ENCODE measurements around the gene IMPDH1.

IMPDH1 gene

DNA sequence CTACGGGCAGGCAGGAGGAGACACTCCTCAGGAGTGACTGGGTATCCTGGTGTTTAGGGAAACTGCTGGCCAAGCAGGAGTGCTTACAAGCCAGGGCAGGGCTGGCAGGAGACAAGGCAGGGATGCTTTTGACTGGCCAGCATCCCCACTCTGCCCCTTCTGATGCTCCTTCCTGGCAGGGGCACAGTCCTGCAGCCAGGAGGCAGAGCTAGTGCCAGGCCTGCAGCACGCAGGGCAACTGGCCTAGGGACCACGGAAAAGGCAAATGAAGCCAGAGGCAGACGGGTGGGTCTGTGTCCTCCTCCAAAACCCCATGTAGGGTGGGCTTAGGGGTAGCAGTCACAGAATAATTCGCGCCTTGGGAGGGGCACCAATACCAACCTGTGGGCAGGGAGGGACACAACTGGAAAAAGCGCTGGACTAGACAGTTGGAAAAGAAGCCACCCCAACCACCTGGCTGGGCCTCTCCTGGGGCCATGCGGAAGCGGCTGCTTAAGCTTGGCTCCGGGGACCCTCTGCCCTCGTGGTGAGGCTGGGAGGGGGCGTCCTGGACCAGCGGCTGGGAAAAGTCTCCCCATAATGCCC, 4.8 kb downstream of the IMPDH1 start:
- no peak for DNase-seq

DNA sequence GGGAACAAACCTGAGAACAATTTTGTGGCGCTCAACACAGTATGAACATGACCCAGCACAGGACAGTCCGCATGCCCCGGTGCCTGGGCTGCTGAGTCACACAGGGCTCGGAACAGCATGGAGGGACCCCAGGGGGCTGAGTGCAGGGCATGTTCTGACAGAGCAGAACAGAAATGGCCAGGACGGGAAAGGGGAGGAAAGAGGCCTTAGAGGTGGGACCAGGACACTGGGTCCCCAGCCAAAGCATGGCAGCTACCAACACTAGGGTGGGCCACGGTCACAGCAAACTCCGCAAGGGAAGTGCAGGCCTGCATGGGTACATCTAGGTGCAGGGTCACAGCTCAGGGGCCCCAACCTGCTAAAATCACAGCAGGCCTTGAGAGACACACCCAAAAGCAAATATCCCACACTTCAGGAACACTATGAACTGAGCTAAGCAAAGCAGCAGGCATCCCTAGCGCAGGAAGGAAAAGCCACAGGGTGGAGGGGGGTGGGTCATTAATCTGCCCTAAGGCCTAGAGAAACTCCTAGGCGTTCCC, 5.6 kb downstream of the IMPDH1 start:
- no peak for DNase-seq

GRCh38 chr7:128403676-128404075, 6.1 kb downstream of the IMPDH1 start:
- DNase-seq, result no peak

DNA sequence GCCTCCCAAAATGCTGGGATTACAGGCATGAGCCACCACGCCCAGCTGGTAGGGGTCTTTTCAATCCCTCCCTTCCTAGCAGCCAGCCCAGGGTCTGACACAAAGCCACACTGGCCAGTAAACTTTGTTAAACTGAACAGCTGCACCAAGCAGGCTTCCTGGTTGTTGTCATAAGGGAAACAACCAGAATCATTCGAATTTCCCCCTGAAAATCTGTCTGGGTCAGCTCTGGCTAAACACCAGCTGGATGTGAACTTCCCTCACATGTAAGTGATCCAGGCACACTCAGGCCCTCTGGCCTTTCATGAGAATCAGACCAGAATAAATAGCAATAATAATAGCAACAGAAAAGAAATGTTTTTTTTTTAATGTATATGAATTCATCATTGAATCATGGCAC, 7.4 kb downstream of the IMPDH1 start:
- no peak for DNase-seq

DNA sequence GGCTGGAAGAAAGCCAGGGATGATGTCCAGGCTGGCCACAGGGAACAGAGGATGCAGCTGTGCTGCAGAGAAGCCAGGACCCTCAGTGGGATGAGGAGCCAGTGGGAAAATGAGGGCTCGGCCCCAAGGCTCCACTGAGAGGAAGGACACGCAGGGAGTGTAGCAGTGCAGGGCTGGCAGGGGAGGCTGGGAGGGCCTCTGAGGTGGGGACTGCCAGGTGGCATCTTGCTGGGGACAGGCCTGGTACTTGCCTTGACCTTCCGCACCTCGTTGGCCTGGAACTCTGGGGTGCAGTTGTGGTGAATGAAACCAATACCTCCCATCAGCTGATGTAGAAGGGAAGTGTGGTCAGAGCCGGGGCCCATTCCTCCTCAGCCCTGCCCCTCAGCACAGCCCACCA, 9.2 kb downstream of the IMPDH1 start:
- DNase-seq, result no peak

DNA sequence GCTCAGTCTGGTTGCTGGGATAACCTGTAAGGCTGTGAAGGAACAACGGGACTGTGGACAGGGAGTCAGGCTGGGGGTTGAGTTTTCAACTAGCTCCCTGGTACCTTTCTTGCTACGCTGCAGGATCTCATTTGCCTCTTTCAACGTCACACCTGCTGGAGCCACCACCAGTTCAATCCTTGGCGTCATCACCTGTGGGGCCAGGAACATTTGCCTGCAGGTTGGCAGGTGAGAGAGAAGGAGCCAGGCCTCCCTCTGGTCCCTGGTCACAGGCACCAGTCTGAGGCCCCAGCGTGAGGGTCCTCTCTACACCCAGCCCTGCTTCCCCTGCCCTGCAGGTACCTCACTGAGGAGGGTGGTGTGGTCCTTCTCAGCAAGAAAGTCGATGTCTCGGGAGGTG, 9.8 kb downstream of the IMPDH1 start:
- DNase-seq, result no peak

DNA sequence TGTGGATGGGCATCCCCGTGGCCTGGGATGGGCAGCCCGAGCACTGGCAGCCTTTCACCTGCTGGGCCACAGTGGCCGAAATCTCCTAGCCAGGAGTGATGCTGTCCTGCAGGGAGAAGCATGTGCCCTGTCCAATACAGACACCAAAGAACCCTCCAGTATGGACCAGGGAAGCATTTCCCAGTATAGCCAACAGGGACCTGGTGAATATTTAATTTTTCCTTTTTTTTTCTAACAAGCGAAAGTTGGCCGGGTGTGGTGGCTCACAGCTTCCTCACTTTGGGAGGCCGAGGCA, 11.0 kb downstream of the IMPDH1 start:
- DNase-seq, result no peak

DNA sequence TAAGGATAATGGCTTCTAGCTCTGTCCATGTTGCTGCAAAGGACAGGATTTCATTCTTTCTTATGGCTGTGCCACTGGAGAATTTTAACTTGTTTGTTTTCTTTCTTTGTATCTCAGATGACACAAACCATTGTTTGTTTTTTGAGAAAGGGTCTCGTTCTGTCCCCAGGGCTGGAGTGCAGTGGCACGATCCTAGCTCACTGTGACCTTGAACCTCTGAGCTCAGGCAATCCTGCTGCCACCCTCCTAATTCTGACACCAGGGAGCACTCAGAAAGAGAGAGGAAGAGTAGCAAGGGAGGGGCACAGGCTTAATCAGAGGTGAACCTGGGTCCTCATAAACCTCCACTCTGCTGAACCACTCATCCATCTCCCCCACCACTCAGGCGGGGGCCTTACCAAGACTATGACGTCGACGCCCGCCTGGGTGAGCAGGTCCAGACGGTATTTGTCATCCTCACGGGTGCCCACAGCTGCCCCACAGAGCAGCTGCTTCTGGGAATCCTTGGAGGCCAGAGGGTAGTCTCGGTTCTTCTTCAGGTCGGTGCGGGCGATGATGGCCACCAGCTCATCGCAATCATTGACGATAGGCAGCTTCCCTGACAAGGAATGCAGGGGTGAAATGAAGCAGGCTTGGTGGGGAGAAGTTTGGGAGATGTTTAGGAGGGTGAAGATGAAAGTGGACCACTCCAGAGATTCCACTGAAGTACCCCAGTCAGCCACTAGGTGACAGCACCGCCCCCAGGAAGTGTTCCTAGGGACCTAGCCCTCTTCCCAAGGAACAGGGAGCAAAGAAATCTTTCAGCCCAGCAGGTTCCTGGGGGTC, 11.6 kb downstream of the IMPDH1 start:
- no peak for DNase-seq

DNA sequence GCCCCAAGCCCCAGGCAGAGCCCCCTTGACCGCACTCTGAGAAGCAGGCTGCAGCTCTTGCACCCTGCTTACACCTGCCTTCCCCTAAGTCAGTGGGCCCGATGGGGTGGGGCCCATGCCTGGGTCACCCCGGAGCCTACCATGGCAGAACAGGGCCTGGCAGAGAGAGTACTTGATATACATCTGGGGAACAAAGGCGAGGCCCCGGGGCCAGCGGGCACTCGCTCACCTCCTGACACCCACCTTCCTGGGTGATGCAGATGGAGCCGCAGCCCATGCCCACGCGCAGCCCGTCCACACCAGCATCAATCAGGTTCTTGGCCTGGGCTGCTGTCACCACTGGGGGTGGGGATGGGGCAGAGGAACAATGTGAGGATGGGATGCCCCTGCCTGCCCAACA, 13.4 kb downstream of the IMPDH1 start:
- no peak for DNase-seq

DNA sequence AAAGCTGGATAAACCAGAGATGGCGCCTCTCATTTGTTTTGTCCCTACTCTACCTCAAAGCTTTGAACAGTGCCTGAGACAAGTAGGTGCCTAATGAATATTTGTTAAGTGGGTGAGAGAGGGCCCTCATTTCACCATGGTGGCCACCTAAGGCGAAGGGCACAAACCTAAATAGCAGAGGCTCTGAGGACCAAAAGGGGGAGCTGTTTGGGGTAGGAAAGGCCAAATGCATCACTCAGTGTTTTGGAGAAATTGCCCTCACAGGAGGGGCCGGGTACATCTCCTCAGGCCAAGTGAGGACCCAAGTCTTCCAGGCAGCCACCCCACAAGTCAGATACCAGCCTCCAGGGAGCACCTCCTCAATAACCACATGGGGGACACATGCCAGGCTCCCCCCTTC, 14.0 kb downstream of the IMPDH1 start:
- no peak for DNase-seq

- no peak for DNase-seq
Observed at GRCh38 chr7:128394904-128395496, 14.8 kb downstream of the IMPDH1 start.

GRCh38 chr7:128393526-128394330, 16.1 kb downstream of the IMPDH1 start:
- DNase-seq, result no peak

GRCh38 chr7:128392446-128393327, 17.1 kb downstream of the IMPDH1 start:
- DNase-seq, result no peak

- DNase-seq, result no peak
Observed at GRCh38 chr7:128391805-128392204, 18.0 kb downstream of the IMPDH1 start.

GRCh38 chr7:128390871-128391565, 18.8 kb downstream of the IMPDH1 start:
- no peak for DNase-seq

DNA sequence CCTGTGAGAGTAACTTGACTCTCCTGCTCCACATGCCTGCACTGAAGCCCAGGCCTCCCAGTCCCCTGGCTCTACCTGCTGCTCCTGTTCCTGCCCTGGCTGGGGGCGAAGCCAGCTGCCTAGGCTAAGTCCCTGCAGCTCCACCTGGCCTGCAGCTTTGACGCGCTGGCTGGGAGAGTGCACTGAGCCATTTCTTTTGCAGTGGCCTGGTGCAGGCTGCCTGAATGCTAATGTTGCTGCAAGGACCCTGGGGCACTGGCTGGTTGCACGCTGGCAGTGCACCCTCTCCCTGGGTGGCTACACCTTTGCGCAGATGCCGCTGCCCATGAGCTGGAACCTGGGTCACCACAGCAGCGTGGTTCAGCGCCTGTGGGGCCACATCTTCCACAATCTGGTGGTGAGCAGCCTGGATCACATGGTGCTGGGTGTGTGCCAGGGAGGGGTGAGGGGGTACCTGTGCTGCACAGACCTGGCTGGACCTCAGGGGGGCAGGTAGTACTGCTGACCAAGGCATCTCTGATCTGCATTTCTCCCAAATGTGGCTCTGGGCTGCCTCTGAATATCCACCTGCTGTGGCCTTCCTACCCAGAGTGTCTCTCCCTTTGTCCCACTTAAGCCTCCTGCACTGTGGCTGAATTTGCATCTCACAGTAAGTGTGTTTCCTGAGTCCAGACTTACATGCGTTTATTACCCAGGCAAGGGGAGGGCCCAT, 20.0 kb downstream of the IMPDH1 start:
- DNase-seq, result no peak

DNA sequence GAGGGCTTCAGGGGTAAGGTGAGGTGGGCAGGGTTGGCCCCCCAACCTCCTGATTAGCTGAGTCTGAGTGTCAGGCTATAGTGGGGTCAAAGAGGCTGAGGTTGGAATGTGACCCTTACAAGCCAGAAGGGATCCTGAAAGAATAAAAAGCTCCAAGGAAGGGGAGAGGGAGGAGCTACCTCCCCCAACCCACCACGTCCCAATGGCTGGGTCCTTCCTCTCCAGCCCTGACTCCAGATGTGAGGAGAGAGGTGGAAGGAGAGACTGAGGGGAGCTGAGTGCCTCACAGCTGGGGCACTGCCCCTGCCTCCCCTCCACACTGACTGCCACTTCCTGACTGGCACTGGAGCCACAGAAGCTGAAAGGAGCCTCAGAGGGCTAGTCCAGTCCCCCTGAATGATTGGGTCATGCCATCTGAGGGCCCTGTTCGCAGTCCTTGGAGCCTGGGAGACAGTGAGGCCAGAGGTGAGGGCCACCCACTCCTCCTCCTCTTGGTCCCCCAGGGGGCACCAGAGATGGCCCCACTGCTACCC, 20.6 kb downstream of the IMPDH1 start:
- DNase-seq, result no peak

DNA sequence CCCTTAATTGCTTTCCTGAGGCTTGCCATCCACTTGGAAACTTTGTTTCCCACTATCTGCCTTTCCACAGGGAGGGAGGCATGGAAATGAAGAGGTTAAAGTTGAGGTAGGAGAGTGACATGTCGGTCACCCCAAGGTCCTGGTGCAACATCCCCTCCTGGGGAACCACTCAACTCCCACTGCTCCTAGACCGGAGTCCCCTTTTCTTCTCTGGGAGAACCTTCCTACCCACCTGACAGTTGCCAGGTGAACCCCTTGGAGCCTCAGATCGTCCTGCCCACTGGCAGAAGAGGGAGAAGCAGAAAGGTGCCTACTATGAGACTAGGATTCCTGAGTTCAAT, 21.7 kb downstream of the IMPDH1 start:
- no peak for DNase-seq

- DNase-seq, result no peak
Observed at GRCh38 chr7:128387216-128388144, 22.3 kb downstream of the IMPDH1 start.
